Body of pancreas (tissue), 4 donors: ENCODE results near the gene DENND5B.

Experiments
- POLR2A ChIP-seq, 3 donors: fragments of 450-650 bp; IDR thresholded peaks; one replicate each; pipeline ENCODE4 v1.6.1; 2016; ENCODE audit warnings: antibody characterized with exemption in 3 of 3, mild to moderate bottlenecking in 2 of 3
- TF ChIP-seq, protein P1 (sequence below), 7 experiments: fragments of 450-650 bp in 4 of 7; fragments of 200-600 bp in 3 of 7; sonication (generic) in 3 of 7; IDR thresholded peaks; one replicate each; pipeline ENCODE4 v1.5.1; 2016 to 2019; ENCODE audit warnings: antibody characterized with exemption in 7 of 7

DNA sequence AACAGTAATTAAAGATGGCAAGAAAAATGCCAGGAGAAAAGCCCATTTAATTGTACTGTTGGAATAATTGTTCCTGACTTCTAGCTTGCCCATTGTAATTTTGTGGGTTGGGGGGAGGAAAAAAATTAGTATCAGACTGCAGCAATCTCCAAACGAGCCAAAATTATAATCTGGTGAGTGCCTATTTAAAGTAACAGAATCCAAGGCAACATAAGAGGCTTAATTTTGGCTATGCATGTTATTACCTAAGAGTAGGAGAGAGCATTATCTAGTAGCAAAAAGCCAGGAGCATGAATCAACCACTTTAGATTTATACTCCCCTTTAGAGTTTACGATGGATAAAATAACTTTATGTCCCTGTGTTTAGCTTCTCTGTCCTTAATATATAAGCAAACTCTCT lies 14.6 kb upstream of the DENND5B start:
- TF ChIP-seq POLR2A (IDR thresholded peaks at IDR 0.05) = no peak
- TF ChIP-seq, protein P1, sequence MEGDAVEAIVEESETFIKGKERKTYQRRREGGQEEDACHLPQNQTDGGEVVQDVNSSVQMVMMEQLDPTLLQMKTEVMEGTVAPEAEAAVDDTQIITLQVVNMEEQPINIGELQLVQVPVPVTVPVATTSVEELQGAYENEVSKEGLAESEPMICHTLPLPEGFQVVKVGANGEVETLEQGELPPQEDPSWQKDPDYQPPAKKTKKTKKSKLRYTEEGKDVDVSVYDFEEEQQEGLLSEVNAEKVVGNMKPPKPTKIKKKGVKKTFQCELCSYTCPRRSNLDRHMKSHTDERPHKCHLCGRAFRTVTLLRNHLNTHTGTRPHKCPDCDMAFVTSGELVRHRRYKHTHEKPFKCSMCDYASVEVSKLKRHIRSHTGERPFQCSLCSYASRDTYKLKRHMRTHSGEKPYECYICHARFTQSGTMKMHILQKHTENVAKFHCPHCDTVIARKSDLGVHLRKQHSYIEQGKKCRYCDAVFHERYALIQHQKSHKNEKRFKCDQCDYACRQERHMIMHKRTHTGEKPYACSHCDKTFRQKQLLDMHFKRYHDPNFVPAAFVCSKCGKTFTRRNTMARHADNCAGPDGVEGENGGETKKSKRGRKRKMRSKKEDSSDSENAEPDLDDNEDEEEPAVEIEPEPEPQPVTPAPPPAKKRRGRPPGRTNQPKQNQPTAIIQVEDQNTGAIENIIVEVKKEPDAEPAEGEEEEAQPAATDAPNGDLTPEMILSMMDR (IDR thresholded peaks at IDR 0.05) = no peak
